Activated CD8-positive, alpha-beta T cell treated with anti-CD3 and anti-CD28 coated beads for 36 hours (primary cell): ENCODE data around the gene CPNE2. TPM values are rescaled to one million over a fixed set of nuclear protein-coding genes. Genes with fewer than 3 reads are reported as not detected.

Experiments
- ATAC-seq: fragments of 200-7000 bp; cut with Tn5 transposase; one replicate; pipeline ENCODE4 v1.10.0; 2021; ENCODE audit warnings: mild to moderate bottlenecking, moderate library complexity
- CTCF ChIA-PET: fragments of 350-600 bp; sonication (Branson Sonifier 250); formaldehyde crosslinking; loops from one replicate; lab custom pipeline; 2021; ENCODE audit warnings: antibody characterized with exemption; lab: Charles Lee
- POLR2A ChIA-PET: fragments of 350-600 bp; sonication (Branson Sonifier 250); formaldehyde crosslinking; loops from one replicate; lab custom pipeline; 2021; ENCODE audit warnings: antibody characterized with exemption; lab: Charles Lee
- DNase-seq: peaks from one replicate; pipeline ENCODE4 v3.0.0-alpha.2; 2020
- H3K27ac Mint-ChIP-seq: one replicate; pipeline ENCODE4 v1.8.0; 2021; ENCODE audit warnings: mild to moderate bottlenecking, mixed read lengths
- H3K27me3 Mint-ChIP-seq: one replicate; pipeline ENCODE4 v1.8.0; 2021; ENCODE audit warnings: mixed read lengths
- H3K36me3 Mint-ChIP-seq: one replicate; pipeline ENCODE4 v1.8.0; 2021; ENCODE audit warnings: low read depth, mixed read lengths
- H3K4me1 Mint-ChIP-seq: one replicate; pipeline ENCODE4 v1.8.0; 2021; ENCODE audit warnings: low read depth, mixed read lengths
- H3K4me3 Mint-ChIP-seq: one replicate; pipeline ENCODE4 v1.8.0; 2021; ENCODE audit warnings: mild to moderate bottlenecking, moderate library complexity, mixed read lengths
- H3K9me3 Mint-ChIP-seq: one replicate; pipeline ENCODE4 v1.8.0; 2021; ENCODE audit warnings: mixed read lengths
- CTCF ChIP-seq: fragments of 200-600 bp; IDR thresholded peaks from one replicate; pipeline ENCODE4 v1.8.0; 2022; ENCODE audit warnings: antibody characterized with exemption, mild to moderate bottlenecking
- intact Hi-C: fragments of 100-400 bp; cut with micrococcal nuclease; formaldehyde crosslinking; loops from one replicate; pipeline ENCODE4 v1.10.0; 2022
- total RNA-seq, 2 experiments: library from RNA; stranded (reverse); gene quantifications; one replicate each; pipeline ENCODE4 v1.2.3, GENCODE V29; 2021

Gene CPNE2
- total RNA-seq, 2 experiments from 2014 or later = 18.6 to 20.6 TPM

- Mint-ChIP-seq H3K9me3 (no peaks in the 10 kb centered on the region), H3K36me3 (no peaks in the 10 kb centered on the region), H3K4me3 (no peak overlapping the region), H3K27me3 (no peaks in the 10 kb centered on the region), H3K27ac (no peak overlapping the region), H3K4me1 (peaks cover 8% of the 10 kb centered on the region)
- no peak for DNase-seq
- no peak for TF ChIP-seq CTCF
- ChIA-PET CTCF (no interaction called here), POLR2A (no interaction called here)
- intact Hi-C loops = no loop called here
- ATAC-seq = no peak
Measured at GRCh38 chr16:57115168-57115513, 22.8 kb downstream of the CPNE2 start.

GRCh38 chr16:57115514-57116182 lies 23.3 kb downstream of the CPNE2 start:
- ATAC-seq (no peak), DNase-seq (no peak)
- Mint-ChIP-seq H3K36me3 (no peaks in the 10 kb centered on the region), H3K27ac (no peak overlapping the region), H3K27me3 (no peaks in the 10 kb centered on the region), H3K4me1 (peaks cover 8% of the 10 kb centered on the region), H3K9me3 (no peaks in the 10 kb centered on the region), H3K4me3 (no peak overlapping the region)
- CTCF ChIA-PET = no interaction called here
- no peak for TF ChIP-seq CTCF
- intact Hi-C loops = no loop called here
- POLR2A ChIA-PET = no interaction called here

- ChIA-PET POLR2A (interaction anchor here (1.6 kb wide), 1 partner anchor 18 kb away, joined by 4 read pairs; no protein-coding TSS in a partner anchor), CTCF (no interaction called here)
- Mint-ChIP-seq H3K36me3 (no peaks in the 10 kb centered on the region), H3K9me3 (no peaks in the 10 kb centered on the region), H3K4me1 (peaks cover 8% of the 10 kb centered on the region), H3K27ac (no peak overlapping the region), H3K4me3 (no peak overlapping the region), H3K27me3 (no peaks in the 10 kb centered on the region)
- ATAC-seq (no peak), DNase-seq (no peak)
- intact Hi-C loops = no loop called here
- TF ChIP-seq CTCF = no peak
Measured at GRCh38 chr16:57118461-57119084, 26.2 kb downstream of the CPNE2 start.

- ChIA-PET POLR2A (interaction anchor here (0.7 to 1.1 kb wide), 3 partner anchors 12 to 47 kb away, joined by 3 read pairs; no protein-coding TSS in a partner anchor), CTCF (interaction anchor here (1.4 to 1.9 kb wide), 3 partner anchors 11 to 29 kb away, joined by 3 to 6 read pairs (median 3); no protein-coding TSS in a partner anchor)
- Mint-ChIP-seq H3K27me3 (no peaks in the 10 kb centered on the region), H3K4me3 (no peak overlapping the region), H3K4me1 (peaks cover 50% of the 10 kb centered on the region), H3K36me3 (no peaks in the 10 kb centered on the region), H3K9me3 (no peaks in the 10 kb centered on the region), H3K27ac (peak overlapping the region; percentile 61)
- no peak for TF ChIP-seq CTCF
- ATAC-seq (no peak), DNase-seq (no peak)
- intact Hi-C loops = no loop called here
Measured at GRCh38 chr16:57123216-57123973, 31.0 kb downstream of the CPNE2 start.
